Measurements from ENCODE around the gene CHST8.

The CHST8 gene

DNA sequence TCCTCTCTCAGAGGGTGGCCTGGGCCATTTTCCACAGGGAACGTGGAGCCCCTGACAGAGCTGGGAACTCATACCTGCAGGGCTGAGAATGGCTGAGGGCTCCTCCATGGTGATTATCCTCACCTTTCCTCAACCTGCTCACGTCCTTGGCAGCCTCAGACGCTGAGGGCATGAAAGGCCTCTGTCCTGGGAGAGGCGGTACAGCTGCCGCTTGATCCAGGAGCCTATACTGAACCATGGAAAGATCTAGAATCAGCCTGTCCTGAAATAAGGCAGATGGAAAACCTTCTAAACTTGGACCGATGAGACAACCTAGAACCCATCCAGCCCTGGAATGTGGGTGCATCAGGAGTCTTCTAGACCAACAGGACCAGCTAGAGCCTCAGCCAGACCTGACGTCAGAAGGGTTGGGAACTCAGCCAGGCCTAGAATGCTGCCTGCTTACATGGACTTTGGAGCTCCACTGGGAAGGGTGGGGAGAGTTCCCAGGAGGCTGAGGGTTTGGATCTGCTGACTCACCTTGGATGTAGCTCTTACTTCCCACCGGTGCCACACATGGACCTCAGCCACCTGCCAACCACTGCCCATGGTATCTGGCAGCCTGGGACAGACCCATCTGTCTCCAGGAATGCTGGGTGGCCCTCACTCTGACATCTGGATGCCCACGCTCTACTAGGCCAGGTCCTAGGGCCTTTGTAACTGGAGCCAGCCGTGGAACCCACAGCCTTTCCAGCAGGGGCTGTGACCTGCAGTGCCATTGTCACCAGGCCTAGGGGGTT lies 182.5 kb downstream of the CHST8 start:
- DNase-seq = no peak
- Histone ChIP-seq H3K4me3 (ENCODE audit: low read length) (no peak overlapping the region), H3K36me3 (replicated peaks; ENCODE audit: insufficient read depth, low read length) (no peaks in the 10 kb centered on the region), H3K4me1 (ENCODE audit: low read length) (no peaks in the 10 kb centered on the region), H2AFZ (ENCODE audit: low read length) (no peak overlapping the region), H3K27ac (ENCODE audit: low read length) (no peak overlapping the region), H3K9me3 (replicated peaks; ENCODE audit: insufficient read depth, low read length) (no peaks in the 10 kb centered on the region), H3K9ac (ENCODE audit: low read length) (no peak overlapping the region), H3F3A (ENCODE audit: insufficient read depth, low read length) (no peaks in the 10 kb centered on the region), H3K9me2 (replicated peaks; ENCODE audit: insufficient read depth, low read length) (no peaks in the 10 kb centered on the region), H3K27me3 (replicated peaks; ENCODE audit: insufficient read depth, low read length) (peaks cover 26% of the 10 kb centered on the region), H3K79me2 (ENCODE audit: low read length) (no peaks in the 10 kb centered on the region), H3K4me2 (ENCODE audit: low read depth, low read length) (no peak overlapping the region), H4K20me1 (ENCODE audit: insufficient read depth, low read length) (no peaks in the 10 kb centered on the region)
- TF ChIP-seq, protein P1, sequence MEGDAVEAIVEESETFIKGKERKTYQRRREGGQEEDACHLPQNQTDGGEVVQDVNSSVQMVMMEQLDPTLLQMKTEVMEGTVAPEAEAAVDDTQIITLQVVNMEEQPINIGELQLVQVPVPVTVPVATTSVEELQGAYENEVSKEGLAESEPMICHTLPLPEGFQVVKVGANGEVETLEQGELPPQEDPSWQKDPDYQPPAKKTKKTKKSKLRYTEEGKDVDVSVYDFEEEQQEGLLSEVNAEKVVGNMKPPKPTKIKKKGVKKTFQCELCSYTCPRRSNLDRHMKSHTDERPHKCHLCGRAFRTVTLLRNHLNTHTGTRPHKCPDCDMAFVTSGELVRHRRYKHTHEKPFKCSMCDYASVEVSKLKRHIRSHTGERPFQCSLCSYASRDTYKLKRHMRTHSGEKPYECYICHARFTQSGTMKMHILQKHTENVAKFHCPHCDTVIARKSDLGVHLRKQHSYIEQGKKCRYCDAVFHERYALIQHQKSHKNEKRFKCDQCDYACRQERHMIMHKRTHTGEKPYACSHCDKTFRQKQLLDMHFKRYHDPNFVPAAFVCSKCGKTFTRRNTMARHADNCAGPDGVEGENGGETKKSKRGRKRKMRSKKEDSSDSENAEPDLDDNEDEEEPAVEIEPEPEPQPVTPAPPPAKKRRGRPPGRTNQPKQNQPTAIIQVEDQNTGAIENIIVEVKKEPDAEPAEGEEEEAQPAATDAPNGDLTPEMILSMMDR (IDR thresholded peaks at IDR 0.05; ENCODE audit: low read length) = no peak
- TF ChIP-seq EZH2phosphoT487 (IDR thresholded peaks at IDR 0.05; ENCODE audit: low read length) = no peak
- TF ChIP-seq EZH2 (optimal IDR thresholded peaks at IDR 0.05; ENCODE audit: low read depth, low read length) = no peak

DNA sequence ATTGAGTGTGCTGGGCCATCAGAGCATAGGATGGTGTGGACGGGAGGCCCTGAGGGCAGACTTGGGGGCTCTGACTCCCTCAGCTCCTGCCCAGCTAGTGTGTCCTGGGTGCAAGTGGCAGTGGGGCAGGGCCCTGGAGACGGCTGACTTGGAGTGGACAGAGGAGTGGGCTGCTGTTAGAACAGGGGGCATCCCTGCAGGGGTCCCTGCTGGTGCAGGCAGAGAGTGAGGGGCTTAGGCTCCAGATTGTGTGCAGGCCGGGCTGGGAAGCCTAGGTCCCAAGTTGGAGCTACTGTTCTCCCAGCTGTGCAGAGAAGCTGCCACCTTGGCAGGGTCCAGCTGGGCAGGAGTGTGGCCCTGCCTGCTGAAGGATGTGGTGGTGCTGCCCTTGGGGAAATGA lies 183.6 kb downstream of the CHST8 start:
- no peak overlapping the region for H3K27ac ChIP-seq (ENCODE audit: low read length)
- H3K79me2 ChIP-seq (ENCODE audit: low read length) = no peaks in the 10 kb centered on the region
- H3K9me2 ChIP-seq (replicated peaks; ENCODE audit: insufficient read depth, low read length) = no peaks in the 10 kb centered on the region
- no peaks in the 10 kb centered on the region for H3K9me3 ChIP-seq (replicated peaks; ENCODE audit: insufficient read depth, low read length)
- H3K36me3 ChIP-seq (replicated peaks; ENCODE audit: insufficient read depth, low read length) = no peaks in the 10 kb centered on the region
- no peak overlapping the region for H3K4me3 ChIP-seq (ENCODE audit: low read length)
- H3F3A ChIP-seq (ENCODE audit: insufficient read depth, low read length) = no peaks in the 10 kb centered on the region
- no peak overlapping the region for H3K4me2 ChIP-seq (ENCODE audit: low read depth, low read length)
- H3K9ac ChIP-seq (ENCODE audit: low read length) = no peak overlapping the region
- H3K27me3 ChIP-seq (replicated peaks; ENCODE audit: insufficient read depth, low read length) = peaks cover 15% of the 10 kb centered on the region
- H2AFZ ChIP-seq (ENCODE audit: low read length) = no peak overlapping the region
- H3K4me1 ChIP-seq (ENCODE audit: low read length) = no peaks in the 10 kb centered on the region
- DNase-seq = no peak
- no peaks in the 10 kb centered on the region for H4K20me1 ChIP-seq (ENCODE audit: insufficient read depth, low read length)
- TF ChIP-seq EZH2 (optimal IDR thresholded peaks at IDR 0.05; ENCODE audit: low read depth, low read length) (no peak), EZH2phosphoT487 (IDR thresholded peaks at IDR 0.05; ENCODE audit: low read length) (no peak)
- TF ChIP-seq, protein P1 (IDR thresholded peaks at IDR 0.05; ENCODE audit: low read length) = no peak

DNA sequence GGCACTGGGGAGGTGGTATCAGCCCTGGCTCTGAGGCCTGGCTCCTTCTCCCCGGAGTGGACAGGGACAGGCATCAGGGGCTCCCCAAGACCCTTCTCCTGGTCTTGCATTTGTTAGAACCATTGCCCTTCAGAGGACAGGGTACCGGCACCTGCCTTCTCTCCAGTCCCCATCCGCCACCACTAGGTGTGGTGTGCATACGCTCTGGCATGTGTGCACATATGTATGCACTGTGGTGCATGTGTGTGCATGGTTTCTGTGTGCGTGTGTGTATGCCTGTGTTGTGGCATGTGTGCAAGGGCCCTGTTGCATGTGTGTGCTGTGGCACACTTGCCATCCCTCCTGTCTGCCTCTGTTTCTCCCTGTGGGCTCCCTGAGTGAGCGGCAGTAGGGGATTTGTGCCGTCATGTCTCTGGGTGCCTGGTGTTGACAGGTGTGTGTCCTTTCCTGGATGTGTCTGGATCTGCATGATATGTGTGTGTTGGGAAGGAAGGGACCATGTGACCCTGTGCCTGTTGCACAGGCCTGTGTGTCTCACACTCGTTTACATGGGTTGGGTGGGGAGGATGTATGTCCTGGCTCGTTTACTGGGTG lies 184.2 kb downstream of the CHST8 start:
- Histone ChIP-seq H3K9ac (ENCODE audit: low read length) (no peak overlapping the region), H3K79me2 (ENCODE audit: low read length) (no peaks in the 10 kb centered on the region), H3K4me1 (ENCODE audit: low read length) (no peaks in the 10 kb centered on the region), H3K27me3 (replicated peaks; ENCODE audit: insufficient read depth, low read length) (peaks cover 15% of the 10 kb centered on the region), H3K36me3 (replicated peaks; ENCODE audit: insufficient read depth, low read length) (no peaks in the 10 kb centered on the region), H3K27ac (ENCODE audit: low read length) (no peak overlapping the region), H4K20me1 (ENCODE audit: insufficient read depth, low read length) (no peaks in the 10 kb centered on the region), H3K9me3 (replicated peaks; ENCODE audit: insufficient read depth, low read length) (no peaks in the 10 kb centered on the region), H3K9me2 (replicated peaks; ENCODE audit: insufficient read depth, low read length) (no peaks in the 10 kb centered on the region), H3K4me3 (ENCODE audit: low read length) (no peak overlapping the region), H3K4me2 (ENCODE audit: low read depth, low read length) (no peak overlapping the region), H3F3A (ENCODE audit: insufficient read depth, low read length) (no peaks in the 10 kb centered on the region), H2AFZ (ENCODE audit: low read length) (no peak overlapping the region)
- TF ChIP-seq EZH2phosphoT487 (IDR thresholded peaks at IDR 0.05; ENCODE audit: low read length) = no peak
- no peak for DNase-seq

DNA sequence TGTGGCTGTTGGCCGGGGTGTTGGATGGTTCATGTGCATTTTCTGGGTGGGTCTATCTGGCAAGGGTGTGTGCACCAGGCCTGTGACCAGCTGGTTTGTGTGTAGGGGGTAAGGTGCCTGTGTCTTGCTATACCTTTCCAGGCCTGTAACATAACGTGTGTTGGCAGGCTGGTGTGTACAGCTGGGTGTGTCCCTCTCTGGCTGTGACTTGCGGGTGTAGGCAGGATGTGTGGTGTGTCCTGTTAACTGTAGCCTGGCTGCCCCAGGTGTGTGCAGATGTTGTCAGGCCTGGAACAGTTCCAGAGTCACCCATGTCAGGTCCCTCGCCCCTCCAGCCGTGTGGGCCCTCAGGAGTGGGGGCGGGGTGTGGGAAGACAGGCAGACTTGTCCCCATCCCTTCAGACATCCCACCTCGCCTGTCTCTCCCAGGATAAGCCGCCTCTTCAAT lies 184.7 kb downstream of the CHST8 start:
- Histone ChIP-seq H3K9me2 (replicated peaks; ENCODE audit: insufficient read depth, low read length) (no peaks in the 10 kb centered on the region), H3K9me3 (replicated peaks; ENCODE audit: insufficient read depth, low read length) (no peaks in the 10 kb centered on the region), H3K27ac (ENCODE audit: low read length) (no peak overlapping the region), H4K20me1 (ENCODE audit: insufficient read depth, low read length) (no peaks in the 10 kb centered on the region), H3K79me2 (ENCODE audit: low read length) (no peaks in the 10 kb centered on the region), H3F3A (ENCODE audit: insufficient read depth, low read length) (no peaks in the 10 kb centered on the region), H3K4me1 (ENCODE audit: low read length) (no peaks in the 10 kb centered on the region), H3K36me3 (replicated peaks; ENCODE audit: insufficient read depth, low read length) (no peaks in the 10 kb centered on the region), H3K9ac (ENCODE audit: low read length) (no peak overlapping the region), H3K27me3 (replicated peaks; ENCODE audit: insufficient read depth, low read length) (peaks cover 15% of the 10 kb centered on the region; the same call in 1 of the 2 replicates), H2AFZ (ENCODE audit: low read length) (no peak overlapping the region), H3K4me3 (ENCODE audit: low read length) (no peak overlapping the region), H3K4me2 (ENCODE audit: low read depth, low read length) (no peak overlapping the region)
- no peak for DNase-seq
- TF ChIP-seq EZH2phosphoT487 (IDR thresholded peaks at IDR 0.05; ENCODE audit: low read length) = no peak
- no peak for TF ChIP-seq EZH2 (optimal IDR thresholded peaks at IDR 0.05; ENCODE audit: low read depth, low read length)
- TF ChIP-seq, protein P1 (IDR thresholded peaks at IDR 0.05; ENCODE audit: low read length) = no peak
